Stimulated activated CD8-positive, alpha-beta memory T cell treated with anti-CD3 and anti-CD28 coated beads, Interleukin-12 subunit alpha, Interleukin-12 subunit beta, amount 100 ng/mL, for 1 hour (primary cell): Measurements from ENCODE around the gene FAM83G.

ENCODE experiments used
- DNase-seq: peaks from one replicate; pipeline ENCODE4 v3.0.0-alpha.2; 2020; ENCODE audit warnings: low read depth

Gene FAM83G

GRCh38 chr17:18988546-18989173 lies 15.9 kb downstream of the FAM83G start:
- DNase-seq = no peak

- DNase-seq = no peak
Measured at GRCh38 chr17:18987862-18988545, 16.6 kb downstream of the FAM83G start.

DNA sequence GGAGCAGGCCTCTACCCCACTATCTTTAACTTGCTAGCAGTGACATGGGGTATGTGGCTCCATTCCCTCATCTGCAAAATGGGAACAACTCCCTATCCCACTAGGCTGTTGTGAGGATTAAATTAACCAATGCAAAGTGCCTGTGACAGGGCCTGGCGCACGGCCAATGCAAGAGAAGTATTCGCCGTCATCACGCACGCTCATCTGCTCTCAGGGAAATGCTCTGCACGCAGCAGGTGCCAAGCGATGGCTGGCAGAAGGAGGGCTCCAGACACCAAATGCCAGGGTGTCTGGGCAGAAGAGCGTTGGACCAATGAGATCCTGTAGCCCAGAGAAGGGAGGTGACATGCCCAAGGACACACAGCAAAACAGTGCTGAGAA lies 17.3 kb downstream of the FAM83G start:
- no peak for DNase-seq

GRCh38 chr17:18986541-18987229 lies 17.9 kb downstream of the FAM83G start:
- no peak for DNase-seq

GRCh38 chr17:18985475-18985874 lies 19.1 kb downstream of the FAM83G start:
- no peak for DNase-seq

GRCh38 chr17:18984273-18985114 lies 20.1 kb downstream of the FAM83G start:
- no peak for DNase-seq

- DNase-seq = no peak
Measured at GRCh38 chr17:18981642-18982424, 22.7 kb downstream of the FAM83G start.

DNA sequence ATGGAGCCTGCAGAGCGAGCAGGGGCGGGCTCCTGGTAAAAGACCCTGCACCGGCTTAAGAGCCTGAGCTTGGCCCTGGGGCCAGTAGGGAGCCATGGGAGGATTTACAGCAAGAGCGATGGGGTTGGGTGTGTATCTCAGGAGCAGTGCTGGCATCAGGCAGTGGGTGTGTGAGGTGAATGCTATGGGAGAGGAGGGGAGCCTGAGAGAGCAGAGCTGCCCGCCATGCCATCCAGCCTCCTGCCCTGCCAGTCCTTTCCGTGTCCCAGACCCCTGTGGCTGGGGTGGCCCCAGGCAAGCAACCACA lies 23.3 kb downstream of the FAM83G start:
- no peak for DNase-seq

GRCh38 chr17:18980682-18981334 lies 23.8 kb downstream of the FAM83G start:
- no peak for DNase-seq

GRCh38 chr17:18978655-18979054 lies 25.9 kb downstream of the FAM83G start:
- no peak for DNase-seq

DNA sequence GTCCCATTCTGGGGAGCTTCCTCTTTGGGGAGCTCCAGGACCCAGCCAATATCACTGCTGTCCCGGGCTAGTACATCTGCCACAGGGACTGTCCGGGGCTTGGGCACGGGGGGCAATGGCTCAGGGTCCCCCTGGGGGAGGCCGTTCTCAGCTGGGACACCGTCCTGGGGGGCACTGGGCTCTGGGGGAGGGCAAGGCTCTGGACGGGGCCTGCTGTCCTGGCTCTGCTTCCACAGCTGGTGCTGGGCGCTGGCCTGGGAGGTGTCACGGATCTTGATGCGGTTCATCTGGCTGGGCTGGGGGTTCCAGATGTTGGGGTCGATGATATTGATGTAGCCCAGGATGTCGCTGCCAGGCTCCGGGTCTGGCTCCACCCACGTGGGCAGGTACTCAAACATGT lies 26.5 kb downstream of the FAM83G start:
- DNase-seq = no peak

DNA sequence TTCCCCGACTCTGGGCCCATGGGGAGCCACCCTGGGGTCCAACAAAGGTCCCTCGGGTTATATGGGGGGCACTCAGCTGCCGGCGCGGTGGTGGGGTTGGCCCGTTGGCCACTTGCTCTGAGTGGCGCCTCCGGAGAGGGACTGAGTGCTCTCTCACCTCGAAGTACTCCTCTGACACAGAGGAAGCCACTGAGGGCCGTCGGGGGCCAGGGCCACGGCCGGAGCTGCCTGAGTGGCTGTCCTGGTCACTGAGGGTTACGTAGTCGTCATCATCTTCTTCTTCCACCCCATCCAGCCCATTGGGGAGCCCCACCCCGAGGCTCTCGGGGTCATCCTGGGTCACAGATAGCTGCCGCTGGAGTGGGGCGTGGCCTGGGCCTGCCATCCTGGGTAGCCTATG lies 26.9 kb downstream of the FAM83G start:
- DNase-seq = no peak

DNA sequence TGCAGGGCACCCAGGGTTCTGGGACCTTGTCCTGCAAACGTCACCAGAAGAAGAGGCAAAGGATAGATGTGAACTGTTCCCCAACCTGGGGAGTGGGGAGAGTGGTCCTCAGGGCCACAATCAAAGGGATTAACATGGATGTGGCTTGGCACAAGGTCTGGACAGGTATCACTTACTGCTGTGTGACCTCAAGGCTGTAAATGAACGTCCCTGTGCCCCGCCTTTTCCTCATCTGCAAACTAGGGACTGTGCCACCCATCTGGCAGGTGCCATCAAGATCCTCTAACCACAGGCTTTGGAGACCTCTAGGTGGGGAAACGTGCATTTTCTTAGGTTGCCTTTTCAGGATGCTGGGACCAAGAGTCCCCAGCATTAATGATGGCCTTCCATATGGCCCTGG lies 27.5 kb downstream of the FAM83G start:
- no peak for DNase-seq

GRCh38 chr17:18976201-18976600 lies 28.4 kb downstream of the FAM83G start:
- no peak for DNase-seq

GRCh38 chr17:18975597-18975996 lies 29.0 kb downstream of the FAM83G start:
- DNase-seq = no peak

GRCh38 chr17:18974407-18975149 lies 30.0 kb downstream of the FAM83G start:
- no peak for DNase-seq

DNA sequence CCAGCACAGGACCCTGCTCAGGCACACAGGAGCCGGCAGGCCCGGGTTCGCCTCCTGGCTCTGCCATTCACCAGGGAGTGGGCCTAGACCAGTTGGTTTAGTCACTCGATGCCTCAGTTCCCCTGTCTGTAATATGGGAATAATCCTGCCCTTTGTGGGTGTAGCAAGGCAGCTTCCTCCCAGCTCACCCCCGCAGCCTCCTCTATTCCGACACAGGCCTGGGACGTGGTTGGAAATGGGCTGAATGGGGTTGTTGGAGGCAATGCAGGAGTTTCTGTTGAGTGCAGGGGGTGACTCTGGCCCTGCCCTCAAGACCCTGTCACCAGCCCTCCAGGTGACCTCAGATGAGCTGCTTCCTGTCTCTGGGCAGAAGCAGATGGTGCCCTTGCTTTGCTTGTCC lies 32.8 kb downstream of the FAM83G start:
- DNase-seq = no peak

DNA sequence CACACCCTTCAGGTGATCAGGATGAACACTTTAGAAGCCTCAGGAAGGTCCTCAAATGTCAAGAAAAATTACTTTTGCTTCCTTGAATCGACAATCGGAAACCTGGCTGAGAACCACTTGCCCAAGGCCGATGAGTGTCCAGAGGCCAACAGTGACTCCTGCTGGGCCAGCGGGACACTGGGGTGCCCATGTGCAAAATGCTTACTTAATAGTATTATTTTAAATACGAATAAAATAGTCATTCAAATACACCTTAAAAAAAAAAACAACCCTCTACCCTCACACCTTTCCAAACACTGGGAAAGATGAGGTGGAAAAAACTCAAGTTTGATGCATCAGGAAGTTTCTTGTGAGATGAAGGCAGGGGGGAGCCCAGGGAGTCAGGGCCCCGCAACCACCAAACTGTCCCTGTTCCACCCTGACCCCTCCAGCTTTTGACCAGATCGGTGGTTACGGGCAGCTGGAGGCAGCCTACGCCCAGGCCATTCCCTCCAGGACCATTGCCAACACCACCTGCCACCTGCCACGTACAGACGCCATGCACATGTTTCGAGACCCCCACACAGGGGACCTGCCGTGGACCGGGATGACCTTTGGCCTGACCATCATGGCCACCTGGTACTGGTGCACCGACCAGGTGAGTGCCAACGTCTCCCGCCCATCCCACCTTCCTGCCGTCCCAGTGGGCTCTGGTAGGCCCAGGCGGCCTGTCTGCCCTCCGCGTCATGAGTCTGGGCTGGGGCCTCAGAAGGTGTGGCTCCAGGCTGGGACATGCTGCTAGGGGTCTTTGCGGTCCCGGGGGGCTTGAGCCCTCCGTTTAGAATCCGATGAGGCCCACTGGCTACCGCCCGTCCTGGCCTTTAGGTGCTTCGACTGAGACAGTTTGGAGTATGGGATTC lies 33.7 kb downstream of the FAM83G start:
- DNase-seq = no peak
